ENCODE results near the gene OR2K2. TPM values are rescaled to one million over a fixed set of nuclear protein-coding genes. Genes with fewer than 3 reads are reported as not detected.

Gene OR2K2
- total RNA-seq: not detected
- polyA plus RNA-seq (ENCODE audit: insufficient read length in 2 of 2): under 1 TPM in 1 of 2 donors, not detected in 1; 0.15 TPM
- long read RNA-seq, donor 1: 0 reads
- long read RNA-seq, donor 2: 0 reads
- long read RNA-seq, donor 3: 0 reads
- long read RNA-seq, donor 4: 0 reads

GRCh38 chr9:111330124-111330523, at the start of gene OR2K2:
Gene OR2K2 (minus strand): TSS chr9:111330224. CDS start chr9:111328433, 1,791 bp downstream.
- no peaks in the 10 kb centered on the region for H3K36me3 ChIP-seq (ENCODE audit: control insufficient read depth, insufficient read depth, low read length)
- H3K4me1 ChIP-seq (ENCODE audit: control insufficient read depth, insufficient read depth, low read length): no peaks in the 10 kb centered on the region
- WGBS (ENCODE audit: insufficient coverage): no CpG with 5 or more reads among the region's 4 CpGs

GRCh38 chr9:111375817-111376564, 46.0 kb upstream of the OR2K2 start:
- Histone ChIP-seq H3K9me3 (ENCODE audit: control insufficient read depth, insufficient read depth, low read length) (no peaks in the 10 kb centered on the region), H3K27me3 (ENCODE audit: control insufficient read depth, insufficient read depth, low read length) (no peaks in the 10 kb centered on the region), H3K27ac (ENCODE audit: low read depth, low read length) (no peak overlapping the region), H3K4me1 (ENCODE audit: control insufficient read depth, insufficient read depth, low read length) (no peaks in the 10 kb centered on the region), H3K36me3 (ENCODE audit: control insufficient read depth, insufficient read depth, low read length) (peaks cover 11% of the 10 kb centered on the region), H3K4me3 (ENCODE audit: low read depth, low read length) (no peak overlapping the region)
- 88% methylated on average over 3 of the region's 3 CpGs for WGBS (ENCODE audit: insufficient coverage)
- no peak for DNase-seq (ENCODE audit: low read depth in 4 of 6, low spot score in 6 of 6)

More at GRCh38 chr9:111330124-111330523, at the start of gene OR2K2:
- no peak within 1 kb of the TSS for H3K27ac ChIP-seq (ENCODE audit: low read depth, low read length)
- H3K4me3 ChIP-seq (ENCODE audit: low read depth, low read length): no peak within 1 kb of the TSS
- no peak for DNase-seq (ENCODE audit: low read depth in 4 of 6, low spot score in 6 of 6)
- no peaks in the 10 kb centered on the region for H3K27me3 ChIP-seq (ENCODE audit: control insufficient read depth, insufficient read depth, low read length)
- H3K9me3 ChIP-seq (ENCODE audit: control insufficient read depth, insufficient read depth, low read length): no peaks in the 10 kb centered on the region

DNA sequence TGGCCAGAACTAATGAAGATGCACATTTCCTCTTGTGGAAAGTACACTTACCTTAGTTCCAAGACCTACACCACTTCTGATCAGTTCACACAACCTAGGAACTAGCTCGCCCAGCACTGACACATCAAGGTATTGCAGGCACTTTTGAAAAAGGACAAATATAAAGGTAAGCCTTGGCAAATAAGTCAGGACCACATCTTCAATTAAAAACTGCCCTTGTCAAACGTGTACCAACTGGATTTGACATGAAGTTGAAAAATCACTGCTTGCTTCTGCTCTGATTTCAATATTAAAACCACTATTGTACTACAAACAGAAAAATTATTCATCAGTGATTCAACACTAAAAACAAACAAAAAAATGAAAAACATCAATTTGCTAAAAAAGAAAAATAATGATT, 45.0 kb upstream of the OR2K2 start:
- WGBS (ENCODE audit: insufficient coverage): no CpG with 5 or more reads among the region's 2 CpGs
- Histone ChIP-seq H3K27me3 (ENCODE audit: control insufficient read depth, insufficient read depth, low read length) (no peaks in the 10 kb centered on the region), H3K4me3 (ENCODE audit: low read depth, low read length) (no peak overlapping the region), H3K36me3 (ENCODE audit: control insufficient read depth, insufficient read depth, low read length) (peaks cover 11% of the 10 kb centered on the region), H3K4me1 (ENCODE audit: control insufficient read depth, insufficient read depth, low read length) (no peaks in the 10 kb centered on the region), H3K9me3 (ENCODE audit: control insufficient read depth, insufficient read depth, low read length) (no peaks in the 10 kb centered on the region), H3K27ac (ENCODE audit: low read depth, low read length) (no peak overlapping the region)
- no peak for DNase-seq (ENCODE audit: low read depth in 4 of 6, low spot score in 6 of 6)

GRCh38 chr9:111372297-111372696, 42.3 kb upstream of the OR2K2 start:
- Histone ChIP-seq H3K27me3 (ENCODE audit: control insufficient read depth, insufficient read depth, low read length) (no peaks in the 10 kb centered on the region), H3K4me3 (ENCODE audit: low read depth, low read length) (no peak overlapping the region), H3K4me1 (ENCODE audit: control insufficient read depth, insufficient read depth, low read length) (no peaks in the 10 kb centered on the region), H3K36me3 (ENCODE audit: control insufficient read depth, insufficient read depth, low read length) (peaks cover 26% of the 10 kb centered on the region), H3K9me3 (ENCODE audit: control insufficient read depth, insufficient read depth, low read length) (no peaks in the 10 kb centered on the region), H3K27ac (ENCODE audit: low read depth, low read length) (no peak overlapping the region)
- DNase-seq (ENCODE audit: low read depth in 4 of 6, low spot score in 6 of 6): no peak
- 86% methylated on average over 5 of the region's 6 CpGs for WGBS (ENCODE audit: insufficient coverage)

- Histone ChIP-seq H3K27ac (ENCODE audit: low read depth, low read length) (no peak overlapping the region), H3K9me3 (ENCODE audit: control insufficient read depth, insufficient read depth, low read length) (no peaks in the 10 kb centered on the region), H3K4me3 (ENCODE audit: low read depth, low read length) (no peak overlapping the region), H3K36me3 (ENCODE audit: control insufficient read depth, insufficient read depth, low read length) (peaks cover 36% of the 10 kb centered on the region), H3K4me1 (ENCODE audit: control insufficient read depth, insufficient read depth, low read length) (no peaks in the 10 kb centered on the region), H3K27me3 (ENCODE audit: control insufficient read depth, insufficient read depth, low read length) (no peaks in the 10 kb centered on the region)
- DNase-seq (ENCODE audit: low read depth in 4 of 6, low spot score in 6 of 6): no peak
- no CpG with 5 or more reads among the region's 1 CpG for WGBS (ENCODE audit: insufficient coverage)
Measured at GRCh38 chr9:111366978-111367377, 37.0 kb upstream of the OR2K2 start.

GRCh38 chr9:111362526-111362925, 32.5 kb upstream of the OR2K2 start:
- DNase-seq (ENCODE audit: low read depth in 4 of 6, low spot score in 6 of 6): no peak
- Histone ChIP-seq H3K4me1 (ENCODE audit: control insufficient read depth, insufficient read depth, low read length) (no peaks in the 10 kb centered on the region), H3K36me3 (ENCODE audit: control insufficient read depth, insufficient read depth, low read length) (peaks cover 14% of the 10 kb centered on the region), H3K27me3 (ENCODE audit: control insufficient read depth, insufficient read depth, low read length) (no peaks in the 10 kb centered on the region), H3K4me3 (ENCODE audit: low read depth, low read length) (no peak overlapping the region), H3K27ac (ENCODE audit: low read depth, low read length) (no peak overlapping the region), H3K9me3 (ENCODE audit: control insufficient read depth, insufficient read depth, low read length) (no peaks in the 10 kb centered on the region)
- no CpG with 5 or more reads among the region's 5 CpGs for WGBS (ENCODE audit: insufficient coverage)

DNA sequence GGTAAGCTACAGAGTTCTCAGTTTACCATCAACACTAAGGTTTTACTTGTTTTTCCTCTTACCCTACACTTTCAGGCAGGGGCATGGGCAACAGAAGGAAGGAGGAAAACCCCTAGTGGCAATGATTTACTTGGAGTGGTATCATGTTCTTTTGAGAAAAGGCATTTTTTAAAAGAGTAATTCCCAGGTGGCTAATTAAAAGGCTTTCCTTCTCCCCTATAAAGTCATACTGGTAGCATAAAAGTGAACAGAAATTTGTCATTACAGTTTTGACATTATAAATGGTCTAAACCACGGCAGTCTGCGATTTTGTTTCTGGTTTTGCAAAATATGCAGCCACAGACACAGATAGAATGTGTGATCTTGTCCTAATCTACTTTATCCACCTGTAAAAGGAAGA, 30.9 kb upstream of the OR2K2 start:
- H3K27ac ChIP-seq (ENCODE audit: low read depth, low read length): no peak overlapping the region
- H3K4me3 ChIP-seq (ENCODE audit: low read depth, low read length): no peak overlapping the region
- H3K4me1 ChIP-seq (ENCODE audit: control insufficient read depth, insufficient read depth, low read length): peaks cover 3% of the 10 kb centered on the region
- no peaks in the 10 kb centered on the region for H3K27me3 ChIP-seq (ENCODE audit: control insufficient read depth, insufficient read depth, low read length)
- peaks cover 11% of the 10 kb centered on the region for H3K36me3 ChIP-seq (ENCODE audit: control insufficient read depth, insufficient read depth, low read length)
- DNase-seq (ENCODE audit: low read depth in 4 of 6, low spot score in 6 of 6): no peak
- WGBS (ENCODE audit: insufficient coverage): no CpG with 5 or more reads among the region's 2 CpGs
- no peaks in the 10 kb centered on the region for H3K9me3 ChIP-seq (ENCODE audit: control insufficient read depth, insufficient read depth, low read length)

DNA sequence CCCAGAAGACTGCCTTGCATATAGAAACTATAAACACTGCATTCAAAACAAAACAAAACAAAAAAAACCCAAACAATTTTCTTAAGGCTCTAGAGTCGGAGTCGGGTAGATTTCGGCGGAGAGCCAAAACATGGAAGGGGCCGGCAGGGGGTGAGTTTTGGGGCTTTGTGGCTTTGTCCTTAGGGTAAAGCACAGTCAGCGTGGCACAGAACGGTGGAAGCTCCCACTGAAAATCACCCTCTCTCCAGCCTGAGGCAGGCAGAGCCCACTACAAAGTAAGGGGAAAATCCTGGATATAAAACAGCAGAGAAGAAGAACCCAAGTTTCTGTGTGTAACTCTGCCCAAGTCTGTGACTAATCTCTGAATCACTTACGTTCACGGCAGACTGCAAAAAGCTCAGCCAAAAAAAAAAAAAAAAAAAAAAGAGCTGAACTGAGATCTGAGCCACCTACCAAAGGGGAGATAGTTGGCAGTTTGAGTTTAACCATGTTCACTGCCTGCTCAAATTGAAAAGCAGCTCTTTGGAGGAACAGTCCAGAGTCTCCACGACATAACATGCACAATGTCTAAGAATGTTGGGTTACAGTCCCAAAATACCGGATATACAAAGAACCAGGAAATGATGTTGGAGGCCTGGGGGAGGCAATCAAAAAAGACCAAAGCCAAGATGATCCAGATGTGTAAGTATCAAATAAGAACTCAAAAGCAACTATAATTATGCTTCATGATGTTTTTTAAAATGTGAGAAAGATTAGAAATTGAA, 26.6 kb upstream of the OR2K2 start:
- peak overlapping the region; percentile 25 for H3K27ac ChIP-seq (ENCODE audit: low read depth, low read length)
- no CpG with 5 or more reads among the region's 11 CpGs for WGBS (ENCODE audit: insufficient coverage)
- peak in 3 of 6 donors; percentile 1 to 30 (median 6) for DNase-seq (ENCODE audit: low read depth in 4 of 6, low spot score in 6 of 6)

DNA sequence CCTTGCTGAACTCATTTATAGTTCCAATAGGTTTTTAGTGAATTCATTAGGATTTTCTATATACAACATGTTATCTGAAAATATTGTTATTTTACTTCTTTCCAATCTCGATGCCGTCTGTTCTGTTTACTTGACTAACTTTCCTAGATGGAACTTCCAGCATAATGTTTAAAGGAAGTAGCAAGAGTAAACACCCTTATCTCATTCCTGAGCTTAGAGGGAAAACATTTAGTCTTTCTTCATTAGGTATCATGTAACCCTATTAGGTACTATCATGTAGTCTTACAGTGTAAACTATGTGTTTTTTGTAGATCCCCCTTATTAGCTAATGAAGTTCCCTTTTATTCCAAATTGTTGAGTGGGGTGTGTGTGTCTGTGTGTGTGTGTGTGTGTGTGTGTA, 22.5 kb upstream of the OR2K2 start:
- peaks cover 3% of the 10 kb centered on the region for H3K4me1 ChIP-seq (ENCODE audit: control insufficient read depth, insufficient read depth, low read length)
- H3K9me3 ChIP-seq (ENCODE audit: control insufficient read depth, insufficient read depth, low read length): no peaks in the 10 kb centered on the region
- H3K36me3 ChIP-seq (ENCODE audit: control insufficient read depth, insufficient read depth, low read length): no peaks in the 10 kb centered on the region
- DNase-seq (ENCODE audit: low read depth in 4 of 6, low spot score in 6 of 6): no peak
- H3K4me3 ChIP-seq (ENCODE audit: low read depth, low read length): no peak overlapping the region
- no CpG with 5 or more reads among the region's 2 CpGs for WGBS (ENCODE audit: insufficient coverage)
- no peaks in the 10 kb centered on the region for H3K27me3 ChIP-seq (ENCODE audit: control insufficient read depth, insufficient read depth, low read length)
- no peak overlapping the region for H3K27ac ChIP-seq (ENCODE audit: low read depth, low read length)

More for the DNA sequence above, 26.6 kb upstream of the OR2K2 start:
- H3K27me3 ChIP-seq (ENCODE audit: control insufficient read depth, insufficient read depth, low read length): no peaks in the 10 kb centered on the region
- no peaks in the 10 kb centered on the region for H3K9me3 ChIP-seq (ENCODE audit: control insufficient read depth, insufficient read depth, low read length)
- peaks cover 3% of the 10 kb centered on the region for H3K4me1 ChIP-seq (ENCODE audit: control insufficient read depth, insufficient read depth, low read length)
- H3K4me3 ChIP-seq (ENCODE audit: low read depth, low read length): no peak overlapping the region
- no peaks in the 10 kb centered on the region for H3K36me3 ChIP-seq (ENCODE audit: control insufficient read depth, insufficient read depth, low read length)
